AG09309 (cell line): ENCODE data around the gene MGAT4D.
"Not testable (repeated sequence)": the region's sequence is repeated elsewhere in the genome, so short reads cannot be mapped to it uniquely, and the experiment has no call there.

ENCODE experiments used
- DNase-seq: peaks from one replicate; pipeline ENCODE4 v3.0.0-alpha.2; 2010; ENCODE audit warnings: low read depth
- H3K4me3 ChIP-seq: 2 replicates; pipeline ENCODE4 v1.5.1; 2011; ENCODE audit warnings: mild to moderate bottlenecking, low read depth, low read length, moderate library complexity; ENCODE audit not compliant: control insufficient read depth
- TF ChIP-seq, protein P1 (sequence below): IDR thresholded peaks from 2 replicates; pipeline ENCODE4 v1.5.1; 2011; ENCODE audit warnings: mild to moderate bottlenecking, low read depth, low read length, inconsistent platforms; ENCODE audit not compliant: insufficient read depth, control insufficient read depth; ENCODE audit errors: missing control alignments

Gene MGAT4D

DNA sequence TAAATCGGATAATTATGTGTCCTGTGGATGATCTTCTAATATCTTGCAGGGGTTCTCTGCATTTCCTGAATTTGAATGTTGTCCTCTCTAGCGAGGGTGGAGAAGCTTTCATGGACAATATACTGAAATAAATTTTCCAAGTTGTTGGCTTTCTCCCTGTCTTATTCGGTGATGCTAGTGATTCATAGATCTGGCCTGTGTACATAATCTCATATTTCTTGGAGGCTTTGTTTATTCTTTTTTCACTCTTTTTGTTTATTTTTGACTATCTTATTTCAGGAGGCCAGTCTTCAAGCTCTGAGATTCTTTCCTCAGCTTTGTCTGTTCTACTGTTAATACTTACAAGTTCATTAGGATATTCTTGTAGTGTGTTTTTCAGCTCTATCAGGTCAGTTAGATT lies 49.9 kb downstream of the MGAT4D start:
- TF ChIP-seq, protein P1, sequence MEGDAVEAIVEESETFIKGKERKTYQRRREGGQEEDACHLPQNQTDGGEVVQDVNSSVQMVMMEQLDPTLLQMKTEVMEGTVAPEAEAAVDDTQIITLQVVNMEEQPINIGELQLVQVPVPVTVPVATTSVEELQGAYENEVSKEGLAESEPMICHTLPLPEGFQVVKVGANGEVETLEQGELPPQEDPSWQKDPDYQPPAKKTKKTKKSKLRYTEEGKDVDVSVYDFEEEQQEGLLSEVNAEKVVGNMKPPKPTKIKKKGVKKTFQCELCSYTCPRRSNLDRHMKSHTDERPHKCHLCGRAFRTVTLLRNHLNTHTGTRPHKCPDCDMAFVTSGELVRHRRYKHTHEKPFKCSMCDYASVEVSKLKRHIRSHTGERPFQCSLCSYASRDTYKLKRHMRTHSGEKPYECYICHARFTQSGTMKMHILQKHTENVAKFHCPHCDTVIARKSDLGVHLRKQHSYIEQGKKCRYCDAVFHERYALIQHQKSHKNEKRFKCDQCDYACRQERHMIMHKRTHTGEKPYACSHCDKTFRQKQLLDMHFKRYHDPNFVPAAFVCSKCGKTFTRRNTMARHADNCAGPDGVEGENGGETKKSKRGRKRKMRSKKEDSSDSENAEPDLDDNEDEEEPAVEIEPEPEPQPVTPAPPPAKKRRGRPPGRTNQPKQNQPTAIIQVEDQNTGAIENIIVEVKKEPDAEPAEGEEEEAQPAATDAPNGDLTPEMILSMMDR, result no peak
- DNase-seq, result no peak
- H3K4me3 ChIP-seq, result no peak overlapping the region

GRCh38 chr4:140444347-140444746 lies 53.7 kb downstream of the MGAT4D start:
- not testable (repeated sequence) for DNase-seq, H3K4me3 ChIP-seq

DNA sequence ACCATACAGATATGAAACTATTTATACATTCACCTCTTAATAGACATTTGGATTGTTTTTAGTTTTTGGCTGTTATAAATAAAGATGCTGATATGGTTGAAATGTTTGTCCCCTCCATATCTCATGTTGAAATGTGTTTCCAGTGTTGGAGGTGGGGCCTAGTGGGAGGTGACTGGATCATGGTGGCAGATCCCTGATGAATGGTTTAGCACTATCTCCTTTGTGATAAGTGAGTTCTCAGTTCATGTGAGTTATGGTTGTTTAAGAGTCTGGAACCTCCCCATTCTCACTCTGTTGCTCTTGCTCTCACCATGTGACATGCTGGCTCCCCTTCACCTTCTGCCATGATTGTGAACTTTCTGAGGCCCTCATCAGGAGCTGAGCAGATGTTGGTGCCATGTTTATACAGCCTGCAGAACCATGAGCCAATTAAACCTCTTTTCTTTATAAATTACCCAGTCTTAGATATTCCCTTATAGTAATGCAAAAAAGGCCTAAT lies 58.4 kb downstream of the MGAT4D start:
- no peak for DNase-seq
- no peak overlapping the region for H3K4me3 ChIP-seq
- TF ChIP-seq, protein P1, result no peak

- H3K4me3 ChIP-seq, result peak overlapping the region; percentile 41
- no peak for DNase-seq
- TF ChIP-seq, protein P1, result no peak
These were observed 70.1 kb downstream of the MGAT4D start for GRCh38 chr4:140427919-140428471.

- H3K4me3 ChIP-seq, result peak within 1 kb of the TSS; percentile 41
- TF ChIP-seq, protein P1, result peak; percentile 15
- no peak for DNase-seq
These were observed 70.8 kb downstream of the MGAT4D start, which contains the start of gene CLGN for GRCh38 chr4:140427106-140427918. TSS of gene CLGN (minus strand) at chr4:140427648. CDS start at chr4:140413078, 14,570 bp downstream.

GRCh38 chr4:140426610-140427105 lies 71.4 kb downstream of the MGAT4D start:
- H3K4me3 ChIP-seq, result peak overlapping the region; percentile 41
- no peak for DNase-seq
- TF ChIP-seq, protein P1, result no peak

GRCh38 chr4:140423106-140423505 lies 75.0 kb downstream of the MGAT4D start:
- DNase-seq, result no peak
- no peak overlapping the region for H3K4me3 ChIP-seq
- TF ChIP-seq, protein P1, result no peak

DNA sequence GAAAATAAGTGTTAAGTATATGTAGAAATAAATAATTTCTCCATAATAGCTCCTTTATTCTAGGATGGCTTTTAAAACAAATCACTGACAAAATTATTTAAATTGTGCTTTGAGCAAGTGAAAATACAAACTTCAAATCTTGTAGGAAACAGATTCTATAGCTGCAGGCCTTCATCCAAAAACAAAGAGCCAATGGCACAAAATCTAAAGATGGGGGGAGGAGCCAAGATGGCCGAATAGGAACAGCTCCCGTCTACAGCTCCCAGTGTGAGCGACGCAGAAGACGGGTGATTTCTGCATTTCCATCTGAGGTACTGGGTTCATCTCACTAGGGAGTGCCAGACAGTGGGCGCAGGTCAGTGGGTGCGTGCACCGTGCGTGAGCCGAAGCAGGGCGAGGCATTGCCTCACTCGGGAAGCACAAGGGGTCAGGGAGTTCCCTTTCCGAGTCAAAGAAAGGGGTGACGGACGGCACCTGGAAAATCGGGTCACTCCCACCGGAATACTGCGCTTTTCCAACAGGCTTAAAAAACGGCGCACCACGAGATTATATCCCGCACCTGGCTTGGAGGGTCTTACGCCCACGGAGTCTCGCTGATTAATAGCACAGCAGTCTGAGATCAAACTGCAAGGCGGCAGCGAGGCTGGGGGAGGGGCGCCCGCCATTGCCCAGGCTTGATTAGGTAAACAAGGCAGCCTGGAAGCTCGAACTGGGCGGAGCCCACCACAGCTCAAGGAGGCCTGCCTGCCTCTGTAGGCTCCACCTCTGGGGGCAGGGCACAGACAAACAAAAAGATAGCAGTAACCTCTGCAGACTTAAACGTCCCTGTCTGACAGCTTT lies 84.7 kb downstream of the MGAT4D start:
- not testable (repeated sequence) for DNase-seq, H3K4me3 ChIP-seq
